Measurements from ENCODE around the gene KRT77. TPM values are rescaled to one million over a fixed set of nuclear protein-coding genes. Genes with fewer than 3 reads are reported as not detected.

KRT77 gene
- total and polyA plus RNA-seq, 7 donors, result 0.01 TPM; not detected in 6

DNA sequence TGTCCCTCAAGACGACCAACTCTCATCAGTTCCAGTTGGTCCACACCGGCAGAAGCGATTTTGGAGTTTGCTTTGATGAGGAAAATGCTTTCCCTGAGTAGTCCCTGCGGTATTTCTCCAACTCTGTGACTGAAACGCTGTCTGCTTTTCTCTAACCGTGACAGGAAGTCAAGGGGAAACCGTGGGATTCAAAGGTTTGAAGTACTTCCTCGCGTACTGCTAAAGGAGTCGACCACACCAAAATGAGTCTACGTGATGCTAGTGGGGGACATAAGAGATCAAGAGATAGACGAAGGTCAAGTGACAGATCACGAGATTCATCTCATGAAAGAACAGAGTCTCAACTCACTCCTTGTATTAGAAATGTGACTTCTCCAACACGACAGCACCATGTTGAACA lies 45.3 kb upstream of the KRT77 start:
- WGBS, 2 donors, result 51 to 80% methylated on average over 14 of the region's 14 CpGs
- no peak for TF ChIP-seq POLR2AphosphoS5 (IDR thresholded peaks at IDR 0.05)
- no peak for TF ChIP-seq POLR2A (IDR thresholded peaks at IDR 0.05)
- no peak for TF ChIP-seq EP300 (IDR thresholded peaks at IDR 0.05)
- TF ChIP-seq, protein P1, sequence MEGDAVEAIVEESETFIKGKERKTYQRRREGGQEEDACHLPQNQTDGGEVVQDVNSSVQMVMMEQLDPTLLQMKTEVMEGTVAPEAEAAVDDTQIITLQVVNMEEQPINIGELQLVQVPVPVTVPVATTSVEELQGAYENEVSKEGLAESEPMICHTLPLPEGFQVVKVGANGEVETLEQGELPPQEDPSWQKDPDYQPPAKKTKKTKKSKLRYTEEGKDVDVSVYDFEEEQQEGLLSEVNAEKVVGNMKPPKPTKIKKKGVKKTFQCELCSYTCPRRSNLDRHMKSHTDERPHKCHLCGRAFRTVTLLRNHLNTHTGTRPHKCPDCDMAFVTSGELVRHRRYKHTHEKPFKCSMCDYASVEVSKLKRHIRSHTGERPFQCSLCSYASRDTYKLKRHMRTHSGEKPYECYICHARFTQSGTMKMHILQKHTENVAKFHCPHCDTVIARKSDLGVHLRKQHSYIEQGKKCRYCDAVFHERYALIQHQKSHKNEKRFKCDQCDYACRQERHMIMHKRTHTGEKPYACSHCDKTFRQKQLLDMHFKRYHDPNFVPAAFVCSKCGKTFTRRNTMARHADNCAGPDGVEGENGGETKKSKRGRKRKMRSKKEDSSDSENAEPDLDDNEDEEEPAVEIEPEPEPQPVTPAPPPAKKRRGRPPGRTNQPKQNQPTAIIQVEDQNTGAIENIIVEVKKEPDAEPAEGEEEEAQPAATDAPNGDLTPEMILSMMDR (IDR thresholded peaks at IDR 0.05), result no peak
- no peaks in the 10 kb centered on the region for H3K36me3 ChIP-seq
- H3K27me3 ChIP-seq, result no peaks in the 10 kb centered on the region
- intact Hi-C loops (cut with DNase I), result no loop called here
- H3K4me1 ChIP-seq, result no peaks in the 10 kb centered on the region
- H3K27ac ChIP-seq, result no peak overlapping the region
- no peak for DNase-seq
- no peak overlapping the region for H3K4me3 ChIP-seq
- no peaks in the 10 kb centered on the region for H3K9me3 ChIP-seq

DNA sequence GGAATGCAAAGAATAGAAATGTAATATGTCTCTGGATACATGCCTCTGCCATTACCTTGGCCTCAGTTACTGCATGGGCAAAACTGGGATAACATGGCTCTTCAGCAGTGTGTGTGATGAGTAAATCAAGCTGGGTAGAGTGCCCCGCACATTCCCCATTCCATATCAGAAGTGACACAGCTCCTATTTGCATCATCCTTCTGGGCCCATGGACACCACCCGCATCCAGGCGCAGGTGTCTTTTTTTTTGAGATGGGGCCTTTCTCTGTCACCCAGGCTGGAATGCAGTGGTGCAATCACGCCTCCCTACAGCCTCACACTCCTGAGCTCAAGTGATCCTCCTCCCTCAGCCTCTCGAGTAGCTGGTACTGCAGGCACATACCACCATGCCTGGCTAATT lies 42.2 kb upstream of the KRT77 start:
- intact Hi-C loops (cut with DNase I), result no loop called here
- 80 to 86% methylated on average over 5 of the region's 5 CpGs for WGBS, 2 donors
- H3K27me3 ChIP-seq, result peaks cover 0 to 12% (median 4%) of the 10 kb centered on the region in 3 donors

DNA sequence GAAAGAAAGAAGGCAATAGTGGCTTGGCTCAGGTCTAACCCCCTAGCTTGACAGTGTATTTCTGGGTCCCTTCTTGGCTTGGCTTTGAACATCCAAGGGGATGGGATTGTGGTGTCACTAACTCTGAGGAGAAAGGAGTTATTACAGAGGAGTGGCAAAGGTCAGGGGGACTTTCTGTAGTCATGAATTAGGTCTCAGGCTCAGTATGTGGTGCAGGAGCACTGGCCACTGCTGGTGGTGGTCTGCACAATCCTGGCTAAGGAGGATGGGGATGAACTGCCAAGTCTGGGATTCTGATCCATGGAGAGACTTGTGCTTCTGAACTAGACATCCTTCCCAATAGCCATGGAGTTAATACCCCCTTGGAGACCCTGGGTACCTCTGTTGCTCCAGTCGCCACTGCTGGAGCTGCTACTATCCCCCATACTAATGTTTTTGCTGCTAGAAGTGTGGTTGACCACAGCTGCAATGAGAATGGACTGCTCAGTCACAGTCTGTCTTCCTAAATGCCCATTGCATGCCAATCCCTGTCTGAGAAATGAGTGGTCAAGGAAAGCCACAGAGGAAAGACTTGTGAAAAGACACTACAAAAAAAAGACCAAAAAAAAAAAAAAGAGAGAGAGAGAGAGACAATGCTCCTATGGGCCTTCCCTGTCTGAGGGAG lies 41.3 kb upstream of the KRT77 start:
- TF ChIP-seq POLR2AphosphoS5 (IDR thresholded peaks at IDR 0.05), result no peak
- Histone ChIP-seq H3K9me3 (no peaks in the 10 kb centered on the region), H3K4me3 (no peak overlapping the region), H3K27me3 (peaks cover 0 to 12% (median 4%) of the 10 kb centered on the region in 3 donors), H3K4me1 (no peaks in the 10 kb centered on the region), H3K27ac (no peak overlapping the region), H3K36me3 (no peaks in the 10 kb centered on the region)
- no peak for DNase-seq
- intact Hi-C loops (cut with DNase I), result no loop called here
- 70 to 75% methylated on average over 1 of the region's 1 CpG for WGBS, 2 donors

More for the DNA sequence above, 42.2 kb upstream of the KRT77 start:
- Histone ChIP-seq H3K27ac (no peak overlapping the region), H3K9me3 (no peaks in the 10 kb centered on the region), H3K36me3 (no peaks in the 10 kb centered on the region), H3K4me3 (no peak overlapping the region), H3K4me1 (no peaks in the 10 kb centered on the region)
- DNase-seq, result no peak
- TF ChIP-seq, protein P1 (IDR thresholded peaks at IDR 0.05), result no peak
- TF ChIP-seq EP300 (IDR thresholded peaks at IDR 0.05) (no peak), POLR2A (IDR thresholded peaks at IDR 0.05) (no peak), POLR2AphosphoS5 (IDR thresholded peaks at IDR 0.05) (no peak)

DNA sequence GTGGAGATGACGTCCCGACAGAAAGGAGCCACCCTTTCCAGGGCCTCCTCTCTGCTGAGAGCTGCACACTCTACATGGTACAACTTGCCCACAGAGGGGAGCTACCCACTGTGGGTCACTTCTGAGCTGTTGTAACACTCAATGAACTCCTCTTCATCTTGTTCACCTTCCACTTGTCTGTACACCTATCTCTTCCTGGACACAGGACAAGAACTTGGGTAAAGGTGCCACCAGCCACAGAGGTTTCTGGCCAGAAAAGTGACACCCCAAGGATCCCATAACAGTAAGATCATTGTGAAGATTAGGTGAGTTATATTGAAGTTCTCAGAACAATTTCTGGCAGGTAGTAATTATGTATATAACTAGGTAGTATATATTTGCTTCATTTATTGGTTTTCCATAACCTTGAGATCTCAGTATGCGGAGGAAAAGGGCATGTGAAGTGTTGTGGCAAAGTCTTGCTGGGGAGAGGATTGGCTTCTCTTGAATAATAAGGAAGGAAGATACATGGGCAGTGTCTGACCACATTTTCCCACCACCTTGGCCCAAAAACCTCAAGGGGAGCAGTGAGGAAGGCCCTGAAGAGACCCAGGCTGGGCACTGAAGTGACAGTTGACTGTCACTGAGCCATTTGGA lies 39.6 kb upstream of the KRT77 start:
- peaks cover 0 to 12% (median 4%) of the 10 kb centered on the region in 3 donors for H3K27me3 ChIP-seq
- H3K4me3 ChIP-seq, result no peak overlapping the region
- no peak for DNase-seq
- 80 to 86% methylated on average over 3 of the region's 3 CpGs for WGBS, 2 donors
- H3K36me3 ChIP-seq, result no peaks in the 10 kb centered on the region
- no peaks in the 10 kb centered on the region for H3K4me1 ChIP-seq
- intact Hi-C loops (cut with DNase I), result no loop called here
- H3K9me3 ChIP-seq, result no peaks in the 10 kb centered on the region
- TF ChIP-seq EP300 (IDR thresholded peaks at IDR 0.05) (no peak), POLR2AphosphoS5 (IDR thresholded peaks at IDR 0.05) (no peak), POLR2A (IDR thresholded peaks at IDR 0.05) (no peak)
- TF ChIP-seq, protein P1 (IDR thresholded peaks at IDR 0.05), result no peak
- H3K27ac ChIP-seq, result no peak overlapping the region

DNA sequence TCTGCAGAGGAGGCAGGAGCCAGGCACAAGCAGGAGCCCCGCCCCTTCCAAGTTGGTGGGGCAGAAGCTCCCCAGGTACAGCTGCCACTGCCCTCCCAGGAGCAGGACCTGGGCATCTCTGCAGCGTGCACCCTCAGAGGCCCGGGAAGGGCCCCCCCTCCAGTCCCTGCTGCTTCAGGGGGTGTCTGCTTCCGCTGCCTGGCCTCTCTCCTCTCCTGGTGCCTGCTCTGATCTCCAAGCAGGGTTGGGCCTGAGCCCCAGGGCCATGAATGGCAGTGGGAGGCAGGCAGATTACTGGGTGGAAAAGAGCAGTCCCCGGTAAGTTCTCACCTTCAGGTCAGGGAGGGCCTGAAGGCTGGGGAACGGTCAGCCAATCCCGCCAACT lies 38.9 kb upstream of the KRT77 start:
- intact Hi-C loops (cut with DNase I), result no loop called here
- Histone ChIP-seq H3K9me3 (no peaks in the 10 kb centered on the region), H3K27ac (no peak overlapping the region), H3K36me3 (no peaks in the 10 kb centered on the region), H3K4me1 (no peaks in the 10 kb centered on the region), H3K27me3 (peaks cover 0 to 12% (median 4%) of the 10 kb centered on the region in 3 donors), H3K4me3 (no peak overlapping the region)
- TF ChIP-seq, protein P1 (IDR thresholded peaks at IDR 0.05), result no peak
- TF ChIP-seq POLR2AphosphoS5 (IDR thresholded peaks at IDR 0.05), result no peak
- 66 to 74% methylated on average over 7 of the region's 7 CpGs for WGBS, 2 donors
- DNase-seq, result no peak

Measured in sigmoid colon (tissue), 7 donors.